OCI-LY1 (cell line): Measurements from ENCODE around the gene POLR3A.

ENCODE experiments used
- H2AFZ ChIP-seq: fragments of 200-600 bp; sonication (generic), shearing (Covaris generic); 2 replicates; pipeline ENCODE4 v1.6.0; 2014; ENCODE audit warnings: antibody characterized with exemption, mild to moderate bottlenecking, low read length
- H3F3A ChIP-seq: fragments of 200-600 bp; sonication (generic), shearing (Covaris generic); 2 replicates; pipeline ENCODE4 v1.6.0; 2014; ENCODE audit warnings: mild to moderate bottlenecking, antibody characterized with exemption, low read length, moderate library complexity; ENCODE audit not compliant: insufficient read depth
- H3K27ac ChIP-seq: fragments of 200-600 bp; sonication (generic); 2 replicates; pipeline ENCODE4 v1.5.1; 2014; ENCODE audit warnings: low read length, mixed run types, mild to moderate bottlenecking, low read depth; ENCODE audit not compliant: poor library complexity, severe bottlenecking
- H3K27me3 ChIP-seq: fragments of 200-600 bp; sonication (generic); 2 replicates; pipeline ENCODE4 v1.6.0; 2014; ENCODE audit warnings: antibody characterized with exemption, mild to moderate bottlenecking, low read length, moderate library complexity; ENCODE audit not compliant: insufficient read depth
- H3K36me3 ChIP-seq: fragments of 200-600 bp; sonication (generic); 2 replicates; pipeline ENCODE4 v1.6.1; 2014; ENCODE audit warnings: mild to moderate bottlenecking, antibody characterized with exemption, low read length, moderate library complexity, mixed read lengths; ENCODE audit not compliant: insufficient read depth
- H3K4me1 ChIP-seq: fragments of 200-600 bp; sonication (generic); 2 replicates; pipeline ENCODE4 v1.5.1; 2014; ENCODE audit warnings: mild to moderate bottlenecking, low read length, moderate library complexity; ENCODE audit not compliant: insufficient read depth, severe bottlenecking
- H3K4me2 ChIP-seq: fragments of 200-600 bp; sonication (generic), shearing (Covaris generic); 2 replicates; pipeline ENCODE4 v1.6.1; 2014; ENCODE audit warnings: low read length
- H3K4me3 ChIP-seq: fragments of 200-600 bp; sonication (generic); 2 replicates; pipeline ENCODE4 v1.5.1; 2014; ENCODE audit warnings: low read length, low read depth, mild to moderate bottlenecking, mixed read lengths; ENCODE audit not compliant: poor library complexity, severe bottlenecking
- H3K79me2 ChIP-seq: fragments of 200-600 bp; shearing (Covaris generic); 2 replicates; pipeline ENCODE4 v1.6.1; 2016; ENCODE audit warnings: mixed run types, low read length, mixed read lengths; ENCODE audit not compliant: insufficient read depth
- H3K9ac ChIP-seq: fragments of 200-600 bp; sonication (generic), shearing (Covaris generic); 2 replicates; pipeline ENCODE4 v1.6.1; 2014; ENCODE audit warnings: mild to moderate bottlenecking, low read length, mixed read lengths
- H3K9me2 ChIP-seq: fragments of 200-600 bp; sonication (generic), shearing (Covaris generic); 2 replicates; pipeline ENCODE4 v1.6.1; 2014; ENCODE audit warnings: low read depth, mild to moderate bottlenecking, low read length, mixed read lengths
- H3K9me3 ChIP-seq: fragments of 200-600 bp; shearing (Covaris generic); 2 replicates; pipeline ENCODE4 v1.6.1; 2014; ENCODE audit warnings: low read length, mixed read lengths
- H4K20me1 ChIP-seq: fragments of 200-600 bp; sonication (generic), shearing (Covaris generic); 2 replicates; pipeline ENCODE4 v1.6.0; 2016; ENCODE audit warnings: mild to moderate bottlenecking, low read length; ENCODE audit not compliant: insufficient read depth
- CTCF ChIP-seq: fragments of 200-600 bp; sonication (generic), shearing (Covaris generic); IDR thresholded peaks from 2 replicates; pipeline ENCODE4 v1.5.1; 2017; ENCODE audit warnings: mild to moderate bottlenecking, antibody characterized with exemption, low read length, moderate library complexity, mixed read lengths
- EZH2 ChIP-seq: fragments of 200-600 bp; sonication (generic), shearing (Covaris generic); IDR thresholded peaks from 2 replicates; pipeline ENCODE4 v1.8.0; 2017; ENCODE audit warnings: borderline replicate concordance, mixed run types, mild to moderate bottlenecking, antibody characterized with exemption, low read length, moderate library complexity, mixed read lengths

Gene POLR3A

DNA sequence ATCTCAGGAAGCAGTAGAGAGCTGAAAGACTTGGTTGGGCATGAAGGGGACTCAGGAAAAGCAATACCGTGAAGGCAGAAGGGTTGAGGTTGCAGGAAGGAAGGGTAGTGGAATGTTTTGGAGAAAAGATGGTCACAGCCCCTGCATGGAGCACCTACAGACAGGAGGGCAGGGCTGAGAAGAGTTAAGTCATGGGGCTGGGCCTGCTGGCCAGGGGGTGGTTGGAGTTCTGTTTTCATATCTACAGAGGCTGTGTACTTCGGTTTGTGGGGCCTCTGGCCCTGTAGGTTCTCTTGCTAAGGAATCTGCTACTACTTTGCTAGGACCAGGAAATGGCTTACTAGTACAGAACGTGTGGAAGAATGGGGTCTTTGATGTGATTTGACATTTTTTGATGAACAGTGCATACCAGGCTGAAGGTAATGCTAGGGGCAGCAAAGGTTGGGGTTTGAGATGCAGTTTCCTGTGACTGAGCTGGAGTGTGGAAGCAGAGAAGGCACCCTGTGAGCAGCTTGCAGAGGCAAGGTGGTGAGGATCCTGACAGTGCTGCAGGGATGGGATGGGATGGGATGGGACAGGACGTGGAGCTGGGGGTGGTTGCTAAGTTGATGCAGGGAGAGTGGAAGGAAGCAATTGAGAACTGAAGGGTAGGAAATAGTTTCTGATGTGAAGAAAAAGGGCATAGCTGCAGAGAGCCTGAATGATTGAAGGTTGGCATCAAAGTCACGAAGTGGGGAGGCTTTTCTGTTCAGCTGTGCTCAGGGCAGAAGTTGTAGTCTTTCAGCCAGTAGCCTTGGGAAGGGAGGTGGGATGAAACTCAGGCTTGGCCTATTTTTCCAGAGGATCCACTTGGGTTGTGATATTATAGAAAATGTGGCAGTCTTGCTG is 12.1 kb upstream of the POLR3A start:
- H3K9me3 ChIP-seq, result no peaks in the 10 kb centered on the region
- peaks cover 70% of the 10 kb centered on the region for H3K36me3 ChIP-seq
- no peak overlapping the region for H3K27ac ChIP-seq
- no peaks in the 10 kb centered on the region for H3K27me3 ChIP-seq
- H3K4me3 ChIP-seq, result no peak overlapping the region
- H4K20me1 ChIP-seq, result peaks cover 2% of the 10 kb centered on the region; the same call in 1 of the 2 replicates
- H3K79me2 ChIP-seq, result no peaks in the 10 kb centered on the region
- H3K9ac ChIP-seq, result no peak overlapping the region
- H2AFZ ChIP-seq, result no peak overlapping the region
- no peaks in the 10 kb centered on the region for H3K9me2 ChIP-seq
- TF ChIP-seq EZH2, result no peak
- TF ChIP-seq CTCF, result no peak
- no peak overlapping the region for H3K4me2 ChIP-seq
- peaks cover 12% of the 10 kb centered on the region for H3K4me1 ChIP-seq
- H3F3A ChIP-seq, result peaks cover 4% of the 10 kb centered on the region; the same call in 1 of the 2 replicates

DNA sequence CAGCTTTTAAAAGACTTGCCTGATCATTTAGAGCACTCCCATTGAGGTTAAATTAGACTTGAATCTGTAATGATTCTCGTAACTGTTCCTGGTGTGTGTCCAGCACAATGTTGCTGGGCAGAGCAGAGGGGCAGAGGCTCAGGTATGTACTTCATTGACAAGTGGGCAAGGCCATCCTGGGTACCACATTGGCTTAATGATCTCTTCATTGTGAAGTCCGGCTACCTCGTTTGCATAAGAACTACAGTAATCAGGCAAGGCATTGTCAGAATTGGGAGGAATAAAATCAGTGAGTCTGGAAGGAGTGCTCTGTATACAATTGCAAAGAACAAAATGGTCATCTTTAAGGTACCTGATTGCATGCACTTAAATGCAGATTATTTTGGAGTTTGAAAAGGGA is 10.4 kb upstream of the POLR3A start:
- H3K9me2 ChIP-seq, result no peaks in the 10 kb centered on the region
- H3K4me2 ChIP-seq, result no peak overlapping the region
- H3K4me3 ChIP-seq, result no peak overlapping the region
- no peak overlapping the region for H2AFZ ChIP-seq
- peaks cover 2% of the 10 kb centered on the region; the same call in 1 of the 2 replicates for H4K20me1 ChIP-seq
- H3K4me1 ChIP-seq, result peaks cover 28% of the 10 kb centered on the region
- no peak overlapping the region for H3K9ac ChIP-seq
- TF ChIP-seq CTCF (no peak), EZH2 (no peak)
- H3K36me3 ChIP-seq, result peaks cover 87% of the 10 kb centered on the region
- peaks cover 13% of the 10 kb centered on the region for H3K79me2 ChIP-seq
- H3K27me3 ChIP-seq, result no peaks in the 10 kb centered on the region
- no peaks in the 10 kb centered on the region for H3K9me3 ChIP-seq
- peaks cover 4% of the 10 kb centered on the region; the same call in 1 of the 2 replicates for H3F3A ChIP-seq
- no peak overlapping the region for H3K27ac ChIP-seq

DNA sequence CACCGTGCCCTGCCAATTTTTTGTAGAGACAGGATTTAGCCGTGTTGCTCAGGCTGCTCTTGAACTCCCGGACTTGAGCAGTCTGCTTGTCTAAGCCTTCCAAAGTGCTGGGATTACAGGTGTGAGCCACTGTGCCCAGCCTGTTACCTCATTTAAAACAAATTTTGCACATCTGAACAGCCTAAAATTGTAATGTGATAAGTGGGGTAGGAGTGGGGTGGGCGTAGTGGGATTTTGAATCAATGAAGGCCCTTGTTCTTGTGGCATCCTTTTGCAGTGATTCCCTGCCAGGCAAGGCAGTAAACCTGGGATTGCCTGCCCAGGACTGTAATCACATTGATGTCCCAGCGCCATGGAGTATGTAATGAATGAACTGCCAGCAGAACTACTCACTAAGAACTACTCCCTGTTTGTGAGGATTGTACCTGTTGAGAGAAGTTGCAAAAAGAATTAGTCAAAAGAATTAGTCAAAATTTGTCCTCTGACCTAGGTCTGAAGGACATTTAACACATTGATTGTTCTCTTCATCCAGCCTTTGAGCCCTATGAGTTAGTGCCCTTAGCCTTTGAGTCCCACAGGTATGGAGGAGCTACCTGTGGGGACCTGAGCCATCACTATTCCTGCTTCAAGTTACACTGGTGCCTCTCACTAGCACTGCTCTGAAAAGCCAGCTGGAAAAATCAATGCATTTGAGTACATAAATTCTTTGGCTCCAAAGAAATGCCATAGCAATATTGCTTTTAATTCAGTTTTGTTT is 9.7 kb upstream of the POLR3A start:
- Histone ChIP-seq H3K27me3 (no peaks in the 10 kb centered on the region), H3K9me2 (no peaks in the 10 kb centered on the region), H3F3A (peaks cover 4% of the 10 kb centered on the region; the same call in 1 of the 2 replicates), H3K79me2 (peaks cover 20% of the 10 kb centered on the region), H3K27ac (no peak overlapping the region), H2AFZ (no peak overlapping the region), H3K4me1 (peaks cover 31% of the 10 kb centered on the region), H3K36me3 (peaks cover 93% of the 10 kb centered on the region), H3K4me2 (no peak overlapping the region), H3K9me3 (no peaks in the 10 kb centered on the region), H3K4me3 (no peak overlapping the region), H4K20me1 (peaks cover 2% of the 10 kb centered on the region; the same call in 1 of the 2 replicates), H3K9ac (no peak overlapping the region)
- no peak for TF ChIP-seq EZH2
- no peak for TF ChIP-seq CTCF
